Endodermal cell (in vitro differentiated cells): ENCODE data around the gene AK8. TPM values are rescaled to one million over a fixed set of nuclear protein-coding genes. Genes with fewer than 3 reads are reported as not detected.

ENCODE experiments used
- DNase-seq: peaks from one replicate; pipeline ENCODE4 v3.0.0-alpha.2; 2017
- H3K27ac ChIP-seq: 2 replicates; pipeline ENCODE4 v1.5.1; 2013; ENCODE audit warnings: mild to moderate bottlenecking, low read depth, low read length, moderate library complexity
- H3K27me3 ChIP-seq: 2 replicates; pipeline ENCODE4 v1.6.1; 2013; ENCODE audit warnings: mild to moderate bottlenecking, low read length, moderate library complexity; ENCODE audit not compliant: insufficient read depth, control insufficient read depth, poor library complexity, severe bottlenecking
- H3K36me3 ChIP-seq: 2 replicates; pipeline ENCODE4 v1.7.0; 2013; ENCODE audit warnings: mild to moderate bottlenecking, low read length, moderate library complexity; ENCODE audit not compliant: control insufficient read depth, insufficient read depth
- H3K4me1 ChIP-seq: one replicate; pipeline ENCODE4 v1.7.0; 2013; ENCODE audit warnings: low read length; ENCODE audit not compliant: control insufficient read depth, insufficient read depth
- H3K4me3 ChIP-seq: 2 replicates; pipeline ENCODE4 v1.5.1; 2013; ENCODE audit warnings: mild to moderate bottlenecking, low read length, moderate library complexity
- H3K9ac ChIP-seq: 2 replicates; pipeline ENCODE4 v1.6.1; 2013; ENCODE audit warnings: mild to moderate bottlenecking, low read length, moderate library complexity; ENCODE audit not compliant: poor library complexity, severe bottlenecking; ENCODE audit errors: extremely low read depth
- H3K9me3 ChIP-seq: 2 replicates; pipeline ENCODE4 v1.6.1; 2013; ENCODE audit warnings: mild to moderate bottlenecking, low read length, moderate library complexity; ENCODE audit not compliant: control insufficient read depth
- H3K27ac Mint-ChIP-seq: 2 replicates; pipeline ENCODE4 v1.8.0; 2020; ENCODE audit warnings: mixed read lengths
- H3K27me3 Mint-ChIP-seq: 2 replicates; pipeline ENCODE4 v1.8.0; 2021; ENCODE audit warnings: mild to moderate bottlenecking, mixed read lengths; ENCODE audit not compliant: insufficient read depth
- H3K36me3 Mint-ChIP-seq: 2 replicates; pipeline ENCODE4 v1.8.0; 2020; ENCODE audit warnings: low read depth, mixed read lengths
- H3K4me1 Mint-ChIP-seq: 2 replicates; pipeline ENCODE4 v1.8.0; 2020; ENCODE audit warnings: mixed read lengths
- H3K4me3 Mint-ChIP-seq: 2 replicates; pipeline ENCODE4 v1.8.0; 2020; ENCODE audit warnings: mild to moderate bottlenecking, moderate library complexity, mixed read lengths
- H3K9me3 Mint-ChIP-seq: 2 replicates; pipeline ENCODE4 v1.8.0; 2020; ENCODE audit warnings: mild to moderate bottlenecking, mixed read lengths
- CTCF ChIP-seq: fragments of 200-600 bp; sonication (generic); conservative IDR thresholded peaks from 2 replicates; pipeline ENCODE4 v1.5.0; 2021; ENCODE audit warnings: antibody characterized with exemption, mild to moderate bottlenecking
- WGBS, 2 experiments: methylation state at CpG; one replicate each; pipeline versions ENCODE4 v1.1.5 to v1.1.7; 2013; ENCODE audit warnings: missing lambda C conversion rate in 2 of 2, mixed read lengths in 1 of 2; ENCODE audit not compliant: insufficient coverage in 1 of 2, insufficient read length in 1 of 2; 5-methylcytosine and 5-hydroxymethylcytosine counted together
- total RNA-seq, 2 donors: library from RNA; stranded (reverse); fragmentation: NEBNext Ultra II Directional in 1 of 2; extraction: Animal tissue kit (Norgen Biotek cat#: 25700) in 1 of 2; gene quantifications; 2 replicates in 1 of 2; 3 replicates in 1 of 2; pipeline ENCODE4 v1.2.1, GENCODE V29; 2021

AK8 gene
- total RNA-seq, 2 donors from 2014 or later, result 1.3 to 2.6 TPM

GRCh38 chr9:132782037-132782436, 96.0 kb downstream of the AK8 start:
- no peaks in the 10 kb centered on the region for H3K9me3 Mint-ChIP-seq
- peaks cover 55% of the 10 kb centered on the region for H3K27me3 Mint-ChIP-seq
- H3K4me1 Mint-ChIP-seq, result peaks cover 54% of the 10 kb centered on the region
- H3K27me3 ChIP-seq, result peaks cover 6% of the 10 kb centered on the region
- no peak overlapping the region for H3K4me3 Mint-ChIP-seq
- H3K4me3 ChIP-seq, result no peak overlapping the region
- peak; percentile 49 for DNase-seq
- H3K36me3 ChIP-seq, result no peaks in the 10 kb centered on the region
- H3K36me3 Mint-ChIP-seq, result no peaks in the 10 kb centered on the region
- H3K9ac ChIP-seq, result no peak overlapping the region
- H3K27ac ChIP-seq, result no peak overlapping the region
- peaks cover 4% of the 10 kb centered on the region for H3K4me1 ChIP-seq
- 65 to 77% methylated on average over 8 to 9 of the region's 9 CpGs for WGBS, 2 experiments
- no peak for TF ChIP-seq CTCF
- no peaks in the 10 kb centered on the region for H3K9me3 ChIP-seq
- no peak overlapping the region for H3K27ac Mint-ChIP-seq

- Mint-ChIP-seq H3K9me3 (no peaks in the 10 kb centered on the region), H3K4me3 (no peak overlapping the region), H3K36me3 (no peaks in the 10 kb centered on the region), H3K27me3 (peaks cover 47% of the 10 kb centered on the region), H3K4me1 (peaks cover 40% of the 10 kb centered on the region), H3K27ac (no peak overlapping the region)
- Histone ChIP-seq H3K4me1 (no peaks in the 10 kb centered on the region), H3K4me3 (no peak overlapping the region), H3K27me3 (peaks cover 6% of the 10 kb centered on the region), H3K36me3 (no peaks in the 10 kb centered on the region), H3K9ac (no peak overlapping the region), H3K27ac (no peak overlapping the region), H3K9me3 (no peaks in the 10 kb centered on the region)
- TF ChIP-seq CTCF, result no peak
- 83 to 100% methylated on average over 3 to 7 of the region's 8 CpGs for WGBS, 2 experiments
- peak; percentile 33 for DNase-seq
These were observed 97.7 kb downstream of the AK8 start for GRCh38 chr9:132780230-132781007.

- Mint-ChIP-seq H3K27me3 (peaks cover 58% of the 10 kb centered on the region), H3K4me3 (no peak overlapping the region), H3K9me3 (peaks cover 12% of the 10 kb centered on the region), H3K27ac (no peak overlapping the region), H3K36me3 (peaks cover under 1% of the 10 kb centered on the region), H3K4me1 (peaks cover 19% of the 10 kb centered on the region)
- H3K9me3 ChIP-seq, result no peaks in the 10 kb centered on the region
- no peak overlapping the region for H3K9ac ChIP-seq
- no peak for DNase-seq
- WGBS, 2 experiments, result 83 to 95% methylated on average over 3 to 6 of the region's 6 CpGs
- H3K4me3 ChIP-seq, result no peak overlapping the region
- H3K4me1 ChIP-seq, result no peaks in the 10 kb centered on the region
- no peak for TF ChIP-seq CTCF
- H3K27ac ChIP-seq, result no peak overlapping the region
- H3K36me3 ChIP-seq, result no peaks in the 10 kb centered on the region
- H3K27me3 ChIP-seq, result peaks cover 6% of the 10 kb centered on the region
These were observed 101.2 kb downstream of the AK8 start for GRCh38 chr9:132776891-132777290.
